Osteocyte (in vitro differentiated cells): ENCODE results near the gene HEBP2. TPM values are rescaled to one million over a fixed set of nuclear protein-coding genes. Genes with fewer than 3 reads are reported as not detected.

Experiments used
- DNase-seq: peaks from one replicate; pipeline ENCODE4 v3.0.0; 2021; ENCODE audit warnings: mixed read lengths; ENCODE audit not compliant: unreplicated experiment; ENCODE audit errors: extremely low spot score
- H3K27ac Mint-ChIP-seq: one replicate; pipeline ENCODE4 v1.8.0; 2021; ENCODE audit warnings: mild to moderate bottlenecking, mixed read lengths; ENCODE audit not compliant: unreplicated experiment
- H3K27me3 Mint-ChIP-seq: one replicate; pipeline ENCODE4 v1.8.0; 2021; ENCODE audit warnings: mixed read lengths; ENCODE audit not compliant: unreplicated experiment
- H3K36me3 Mint-ChIP-seq: one replicate; pipeline ENCODE4 v1.8.0; 2021; ENCODE audit warnings: mixed read lengths; ENCODE audit not compliant: unreplicated experiment
- H3K4me1 Mint-ChIP-seq: one replicate; pipeline ENCODE4 v1.8.0; 2021; ENCODE audit warnings: mixed read lengths; ENCODE audit not compliant: unreplicated experiment
- H3K4me3 Mint-ChIP-seq: one replicate; pipeline ENCODE4 v1.8.0; 2021; ENCODE audit warnings: mild to moderate bottlenecking, moderate library complexity, mixed read lengths; ENCODE audit not compliant: unreplicated experiment
- H3K9me3 Mint-ChIP-seq: one replicate; pipeline ENCODE4 v1.8.0; 2021; ENCODE audit warnings: mixed read lengths; ENCODE audit not compliant: unreplicated experiment
- total RNA-seq: library from RNA; stranded (reverse); gene quantifications from 2 replicates; pipeline ENCODE4 v1.2.1, GENCODE V29; 2021
- TF ChIP-seq, protein P1 (sequence below): fragments of 200-600 bp; sonication (generic); IDR thresholded peaks from 2 replicates; pipeline ENCODE4 v1.5.0; 2021; ENCODE audit warnings: antibody characterized with exemption, mild to moderate bottlenecking, moderate library complexity

The HEBP2 gene
- total RNA-seq, 1 donor from 2014 or later = 36.8 TPM

DNA sequence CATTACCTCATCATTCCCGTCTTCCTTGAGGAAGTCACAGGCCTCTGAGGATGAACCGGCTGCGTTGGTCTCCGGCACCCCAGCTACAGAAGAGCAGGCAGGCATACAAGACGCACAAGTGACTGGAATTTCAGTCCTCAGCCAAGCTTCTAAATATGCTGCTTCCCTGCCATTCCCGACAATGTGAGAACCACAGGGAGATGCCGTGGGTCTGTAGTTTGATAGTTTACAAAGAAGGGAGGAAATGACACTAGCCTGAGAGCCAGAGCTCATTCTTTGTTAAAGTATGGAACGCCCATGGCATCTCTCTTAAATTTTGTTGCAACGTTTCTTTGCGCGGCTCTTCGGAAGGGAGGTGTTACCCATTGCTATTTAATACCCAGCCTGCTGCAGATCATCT is 25.7 kb downstream of the HEBP2 start:
- TF ChIP-seq, protein P1, sequence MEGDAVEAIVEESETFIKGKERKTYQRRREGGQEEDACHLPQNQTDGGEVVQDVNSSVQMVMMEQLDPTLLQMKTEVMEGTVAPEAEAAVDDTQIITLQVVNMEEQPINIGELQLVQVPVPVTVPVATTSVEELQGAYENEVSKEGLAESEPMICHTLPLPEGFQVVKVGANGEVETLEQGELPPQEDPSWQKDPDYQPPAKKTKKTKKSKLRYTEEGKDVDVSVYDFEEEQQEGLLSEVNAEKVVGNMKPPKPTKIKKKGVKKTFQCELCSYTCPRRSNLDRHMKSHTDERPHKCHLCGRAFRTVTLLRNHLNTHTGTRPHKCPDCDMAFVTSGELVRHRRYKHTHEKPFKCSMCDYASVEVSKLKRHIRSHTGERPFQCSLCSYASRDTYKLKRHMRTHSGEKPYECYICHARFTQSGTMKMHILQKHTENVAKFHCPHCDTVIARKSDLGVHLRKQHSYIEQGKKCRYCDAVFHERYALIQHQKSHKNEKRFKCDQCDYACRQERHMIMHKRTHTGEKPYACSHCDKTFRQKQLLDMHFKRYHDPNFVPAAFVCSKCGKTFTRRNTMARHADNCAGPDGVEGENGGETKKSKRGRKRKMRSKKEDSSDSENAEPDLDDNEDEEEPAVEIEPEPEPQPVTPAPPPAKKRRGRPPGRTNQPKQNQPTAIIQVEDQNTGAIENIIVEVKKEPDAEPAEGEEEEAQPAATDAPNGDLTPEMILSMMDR = no peak

DNA sequence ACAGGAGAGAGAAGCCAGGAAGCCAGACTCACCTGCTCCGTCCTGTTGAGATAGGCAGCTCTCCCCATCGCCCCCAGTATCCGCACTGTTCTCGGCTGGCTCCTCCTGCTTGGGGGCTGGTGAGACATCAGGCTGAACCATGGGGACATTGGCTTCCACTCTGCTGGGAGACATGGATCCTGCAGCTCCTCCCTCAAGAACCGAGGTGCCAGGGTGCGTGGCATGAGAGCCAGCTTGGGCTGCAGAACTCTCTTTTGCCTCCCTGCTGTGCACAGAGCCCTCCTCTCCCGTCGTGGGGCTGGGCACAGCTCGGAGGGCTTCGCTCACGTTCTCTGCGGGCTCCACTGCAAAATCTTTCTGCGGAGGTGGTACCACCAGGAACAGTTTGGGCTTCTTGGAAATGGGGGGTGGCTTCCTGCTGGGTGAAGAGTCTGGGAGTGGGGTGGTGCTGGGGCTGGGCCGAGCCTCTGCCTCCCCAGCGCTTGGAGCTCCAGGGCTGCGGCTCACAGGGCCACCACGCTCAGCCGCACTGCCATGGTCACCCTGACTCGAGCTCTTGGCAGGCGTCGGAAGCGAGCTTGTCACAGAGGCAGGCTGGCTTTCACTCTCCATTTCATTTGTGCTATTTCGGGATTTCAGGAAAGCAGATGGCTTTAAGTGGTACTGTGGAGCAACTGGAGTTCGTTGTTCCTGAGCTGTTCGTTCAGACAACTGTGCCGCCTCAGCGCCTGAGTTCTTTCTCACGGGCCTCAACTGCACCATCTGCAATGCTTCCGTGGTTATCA is 26.5 kb downstream of the HEBP2 start:
- H3K27ac Mint-ChIP-seq = no peak overlapping the region
- TF ChIP-seq, protein P1 = no peak
- no peaks in the 10 kb centered on the region for H3K27me3 Mint-ChIP-seq
- H3K4me3 Mint-ChIP-seq = no peak overlapping the region
- no peaks in the 10 kb centered on the region for H3K9me3 Mint-ChIP-seq
- no peak for DNase-seq
- H3K4me1 Mint-ChIP-seq = peaks cover 6% of the 10 kb centered on the region
- peaks cover 10% of the 10 kb centered on the region for H3K36me3 Mint-ChIP-seq

More for the DNA sequence above, 25.7 kb downstream of the HEBP2 start:
- Mint-ChIP-seq H3K4me1 (no peaks in the 10 kb centered on the region), H3K27me3 (no peaks in the 10 kb centered on the region), H3K27ac (no peak overlapping the region), H3K4me3 (no peak overlapping the region), H3K36me3 (peaks cover 12% of the 10 kb centered on the region), H3K9me3 (no peaks in the 10 kb centered on the region)
- no peak for DNase-seq

DNA sequence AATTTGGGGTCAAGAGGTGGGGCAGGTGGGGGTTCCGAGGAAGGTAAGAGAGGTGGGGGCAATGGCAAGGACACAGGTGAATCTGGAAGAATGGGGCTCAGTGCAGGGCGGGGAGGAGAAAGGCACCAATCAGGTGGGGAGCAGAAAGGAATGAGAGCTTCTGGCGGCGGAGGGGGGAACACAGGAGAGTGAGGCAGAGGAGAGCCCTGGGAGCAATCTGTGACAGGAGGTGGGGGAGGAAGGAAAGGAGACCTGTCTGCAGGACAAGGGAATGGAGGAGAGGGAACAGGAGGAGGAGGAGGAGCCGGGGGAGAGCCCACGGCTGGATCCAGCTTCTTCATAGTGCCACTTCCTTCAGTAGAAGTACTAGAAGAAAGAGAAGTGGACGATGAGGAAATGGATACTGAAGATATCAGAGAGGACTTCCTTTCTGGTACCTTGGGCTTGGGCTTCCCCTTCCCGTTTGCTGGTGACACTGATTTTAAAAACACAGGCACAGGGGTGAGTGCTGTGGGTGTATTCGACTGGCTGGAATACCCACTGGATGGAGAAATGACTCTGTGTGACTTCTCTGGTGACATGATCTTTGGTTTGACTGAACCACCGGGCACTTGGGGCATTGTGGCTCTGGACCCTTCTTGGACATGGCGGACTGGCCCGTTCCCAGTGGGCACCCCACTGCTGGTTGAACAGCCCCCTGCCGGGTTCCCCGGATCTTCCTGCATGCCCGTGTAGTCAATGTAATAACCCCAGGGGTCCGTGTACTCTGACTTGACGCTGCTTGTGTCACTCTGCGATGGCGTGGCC is 27.4 kb downstream of the HEBP2 start:
- Mint-ChIP-seq H3K27ac (no peak overlapping the region), H3K4me1 (peaks cover 6% of the 10 kb centered on the region), H3K27me3 (no peaks in the 10 kb centered on the region), H3K9me3 (no peaks in the 10 kb centered on the region), H3K4me3 (no peak overlapping the region), H3K36me3 (peaks cover 10% of the 10 kb centered on the region)
- DNase-seq = no peak
- TF ChIP-seq, protein P1 = no peak

DNA sequence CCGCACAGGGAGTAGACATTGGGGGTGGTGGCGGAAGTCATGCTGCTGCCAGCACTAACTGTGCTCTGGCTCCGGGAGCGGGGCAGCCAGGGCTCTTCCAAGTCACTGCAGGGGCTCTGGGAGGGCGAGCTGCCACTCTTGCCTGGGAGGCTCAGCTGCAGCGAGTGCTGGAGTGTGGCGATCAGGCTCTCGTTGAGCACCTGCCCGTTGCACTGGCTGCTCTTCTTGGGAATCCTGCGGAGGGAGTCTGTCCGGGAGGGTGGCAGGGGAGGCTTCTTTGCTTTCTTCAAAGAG is 28.0 kb downstream of the HEBP2 start:
- no peaks in the 10 kb centered on the region for H3K27me3 Mint-ChIP-seq
- DNase-seq = no peak
- H3K4me1 Mint-ChIP-seq = peaks cover 6% of the 10 kb centered on the region
- peaks cover 10% of the 10 kb centered on the region for H3K36me3 Mint-ChIP-seq
- no peak overlapping the region for H3K4me3 Mint-ChIP-seq
- no peaks in the 10 kb centered on the region for H3K9me3 Mint-ChIP-seq
- H3K27ac Mint-ChIP-seq = no peak overlapping the region
- TF ChIP-seq, protein P1 = no peak

DNA sequence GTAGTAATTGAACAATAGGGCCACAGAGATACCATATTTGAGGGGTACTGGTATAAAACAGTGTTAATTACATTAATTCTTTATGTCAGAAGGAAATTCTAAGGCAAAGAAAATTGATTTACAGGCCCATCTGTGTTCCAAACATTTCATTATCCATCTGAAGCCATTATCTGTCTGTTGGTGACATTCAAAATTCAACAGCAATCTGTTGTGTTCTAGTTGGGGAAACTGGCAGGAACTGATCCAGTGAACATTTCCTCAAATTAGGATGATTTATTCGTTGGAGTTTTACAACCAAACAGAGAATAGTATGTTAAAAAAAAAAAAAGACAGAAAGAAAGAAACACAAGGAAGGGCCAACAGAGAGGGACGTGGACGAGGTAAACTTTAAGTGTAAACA is 30.1 kb downstream of the HEBP2 start:
- H3K4me1 Mint-ChIP-seq = peaks cover 6% of the 10 kb centered on the region
- H3K27me3 Mint-ChIP-seq = no peaks in the 10 kb centered on the region
- TF ChIP-seq, protein P1 = no peak
- peaks cover 15% of the 10 kb centered on the region for H3K36me3 Mint-ChIP-seq
- no peaks in the 10 kb centered on the region for H3K9me3 Mint-ChIP-seq
- no peak overlapping the region for H3K4me3 Mint-ChIP-seq
- no peak overlapping the region for H3K27ac Mint-ChIP-seq
- no peak for DNase-seq
